HPDE6-E6E7 (cell line): Measurements from ENCODE around the gene KRTAP10-8.
"Not testable (repeated sequence)": the region's sequence is repeated elsewhere in the genome, so short reads cannot be mapped to it uniquely, and the experiment has no call there.

ENCODE experiments used
- DNase-seq: peaks from one replicate; pipeline ENCODE4 v3.0.0; 2011; ENCODE audit warnings: missing footprints; ENCODE audit errors: extremely low spot score

KRTAP10-8 gene

GRCh38 chr21:44599264-44600029, 12.4 kb upstream of the KRTAP10-8 start:
- no peak for DNase-seq

GRCh38 chr21:44600118-44600978, 11.5 kb upstream of the KRTAP10-8 start, which contains the start of gene KRTAP10-7:
Gene KRTAP10-7, plus strand, starts transcription at chr21:44600597. Its CDS starts 25 bp downstream, at chr21:44600622.
- DNase-seq, result not testable (repeated sequence)

- DNase-seq, result not testable (repeated sequence)
Measured at GRCh38 chr21:44601091-44601490, 10.8 kb upstream of the KRTAP10-8 start.

GRCh38 chr21:44601596-44602462, 10.1 kb upstream of the KRTAP10-8 start:
- no peak for DNase-seq

- no peak for DNase-seq
Measured at GRCh38 chr21:44602463-44602850, 9.4 kb upstream of the KRTAP10-8 start.

GRCh38 chr21:44603109-44603875, 8.6 kb upstream of the KRTAP10-8 start:
- no peak for DNase-seq

- no peak for DNase-seq
Measured at GRCh38 chr21:44603911-44604310, 8.0 kb upstream of the KRTAP10-8 start.

GRCh38 chr21:44606495-44606894, 5.4 kb upstream of the KRTAP10-8 start:
- DNase-seq, result no peak

GRCh38 chr21:44609193-44609592, 2.7 kb upstream of the KRTAP10-8 start:
- no peak for DNase-seq

- not testable (repeated sequence) for DNase-seq
Measured at GRCh38 chr21:44610157-44610843, 1.6 kb upstream of the KRTAP10-8 start.

GRCh38 chr21:44611551-44611950, 328 bp upstream of the KRTAP10-8 start:
- DNase-seq, result no peak

GRCh38 chr21:44612669-44613229, 870 bp downstream of the KRTAP10-8 start:
- DNase-seq, result no peak

GRCh38 chr21:44613386-44614155, 1.7 kb downstream of the KRTAP10-8 start:
- no peak for DNase-seq

- no peak for DNase-seq
Measured at GRCh38 chr21:44614161-44614631, 2.3 kb downstream of the KRTAP10-8 start.

GRCh38 chr21:44614961-44615391, 3.1 kb downstream of the KRTAP10-8 start:
- DNase-seq, result no peak

- no peak for DNase-seq
Measured at GRCh38 chr21:44615466-44615865, 3.6 kb downstream of the KRTAP10-8 start.

GRCh38 chr21:44615911-44616590, 4.2 kb downstream of the KRTAP10-8 start:
- DNase-seq, result no peak

- DNase-seq, result no peak
Measured at GRCh38 chr21:44616591-44616926, 4.7 kb downstream of the KRTAP10-8 start.

GRCh38 chr21:44617071-44617501, 5.2 kb downstream of the KRTAP10-8 start:
- no peak for DNase-seq
